Omental fat pad (tissue), 4 donors: ENCODE data around the gene TP53I11. TPM values are rescaled to one million over a fixed set of nuclear protein-coding genes. Genes with fewer than 3 reads are reported as not detected.

Experiments used
- ATAC-seq: fragments of 150-250 bp; one replicate; pipeline ENCODE4 v1.9.1; 2016; ENCODE audit warnings: mild to moderate bottlenecking, moderate library complexity; ENCODE audit not compliant: low FRiP score
- DNase-seq: peaks from one replicate; pipeline ENCODE4 v3.0.0-alpha.2; 2019; ENCODE audit warnings: low spot score
- total RNA-seq, 4 donors: library from RNA; depleted of rRNA; stranded (reverse); fragments of >200 nt; gene quantifications; one replicate each; pipeline ENCODE4 v1.1.0, GENCODE V29; 2016
- TF ChIP-seq, protein P1 (sequence below), 3 donors: fragments of 450-650 bp; IDR thresholded peaks; one replicate each; pipeline ENCODE4 v1.5.1; 2016 to 2017; ENCODE audit warnings: antibody characterized with exemption in 3 of 3, mild to moderate bottlenecking in 3 of 3, moderate library complexity in 2 of 3

TP53I11 gene
- total RNA-seq, 4 donors from 2014 or later, result 64.4 to 175 (median 99.1) TPM

DNA sequence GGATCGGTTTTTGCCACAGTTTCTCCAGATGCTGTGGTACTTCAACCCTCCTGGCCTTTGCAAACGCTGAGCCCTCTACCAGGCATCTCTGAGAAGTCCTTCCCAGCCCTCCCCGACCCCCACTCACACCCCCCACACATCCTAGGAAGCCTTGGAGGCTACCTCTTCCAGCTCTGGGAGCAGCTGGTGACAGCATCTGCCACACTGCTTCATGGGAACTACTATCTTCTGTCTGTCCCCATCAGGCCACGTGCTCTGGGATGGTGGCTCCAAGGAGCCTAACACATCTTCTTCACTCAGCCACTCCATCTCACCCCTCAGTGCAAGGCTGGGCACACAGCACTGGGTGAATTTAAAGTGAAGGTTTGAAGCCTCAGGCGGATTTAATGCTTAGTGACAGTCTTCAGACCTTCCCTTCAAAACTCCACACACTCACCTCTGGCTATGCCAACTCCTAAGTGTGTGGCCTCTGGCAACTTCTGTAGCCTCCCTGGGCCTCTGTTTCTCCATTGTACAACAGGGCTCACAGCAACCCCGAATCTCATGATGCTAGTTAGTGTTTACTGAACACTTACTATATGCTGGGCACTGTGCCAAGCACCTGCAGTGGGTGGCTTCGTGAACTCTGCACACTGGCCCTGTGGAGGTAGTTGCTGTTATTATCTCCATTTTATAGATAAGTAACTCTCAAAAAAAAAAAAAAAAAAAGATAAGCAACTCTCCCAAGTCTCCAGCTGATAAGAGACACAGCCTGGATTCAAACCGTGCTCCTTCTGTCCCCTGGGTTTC is 7.3 kb upstream of the TP53I11 start:
- TF ChIP-seq, protein P1, sequence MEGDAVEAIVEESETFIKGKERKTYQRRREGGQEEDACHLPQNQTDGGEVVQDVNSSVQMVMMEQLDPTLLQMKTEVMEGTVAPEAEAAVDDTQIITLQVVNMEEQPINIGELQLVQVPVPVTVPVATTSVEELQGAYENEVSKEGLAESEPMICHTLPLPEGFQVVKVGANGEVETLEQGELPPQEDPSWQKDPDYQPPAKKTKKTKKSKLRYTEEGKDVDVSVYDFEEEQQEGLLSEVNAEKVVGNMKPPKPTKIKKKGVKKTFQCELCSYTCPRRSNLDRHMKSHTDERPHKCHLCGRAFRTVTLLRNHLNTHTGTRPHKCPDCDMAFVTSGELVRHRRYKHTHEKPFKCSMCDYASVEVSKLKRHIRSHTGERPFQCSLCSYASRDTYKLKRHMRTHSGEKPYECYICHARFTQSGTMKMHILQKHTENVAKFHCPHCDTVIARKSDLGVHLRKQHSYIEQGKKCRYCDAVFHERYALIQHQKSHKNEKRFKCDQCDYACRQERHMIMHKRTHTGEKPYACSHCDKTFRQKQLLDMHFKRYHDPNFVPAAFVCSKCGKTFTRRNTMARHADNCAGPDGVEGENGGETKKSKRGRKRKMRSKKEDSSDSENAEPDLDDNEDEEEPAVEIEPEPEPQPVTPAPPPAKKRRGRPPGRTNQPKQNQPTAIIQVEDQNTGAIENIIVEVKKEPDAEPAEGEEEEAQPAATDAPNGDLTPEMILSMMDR (IDR thresholded peaks at IDR 0.05), result no peak
- no peak for DNase-seq
- ATAC-seq, result no peak

DNA sequence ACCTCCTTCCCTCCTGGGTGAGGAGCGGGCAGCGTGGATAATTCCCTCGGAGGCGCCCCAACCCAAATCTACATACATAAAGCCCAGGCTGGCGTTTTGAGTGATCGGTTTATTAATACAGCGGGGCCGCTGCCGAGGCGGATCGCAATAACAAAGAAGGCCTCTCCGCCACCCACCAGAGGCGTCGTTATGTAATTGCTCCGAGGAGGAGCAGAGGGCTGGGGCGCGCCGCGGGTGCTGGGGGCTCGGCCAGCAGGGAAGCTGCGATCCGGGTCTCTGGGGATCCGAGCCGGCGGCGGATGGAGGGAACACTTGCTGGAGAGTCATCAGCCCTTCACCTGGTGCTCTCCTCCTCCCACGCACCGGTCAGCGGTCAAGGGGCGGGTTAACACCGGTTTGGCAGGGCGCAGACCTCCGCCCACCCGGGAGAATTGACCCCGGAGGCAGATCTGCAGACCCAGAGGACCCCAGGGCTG is 6.4 kb upstream of the TP53I11 start:
- DNase-seq (no peak), ATAC-seq (no peak)
- TF ChIP-seq, protein P1 (IDR thresholded peaks at IDR 0.05), result no peak

DNA sequence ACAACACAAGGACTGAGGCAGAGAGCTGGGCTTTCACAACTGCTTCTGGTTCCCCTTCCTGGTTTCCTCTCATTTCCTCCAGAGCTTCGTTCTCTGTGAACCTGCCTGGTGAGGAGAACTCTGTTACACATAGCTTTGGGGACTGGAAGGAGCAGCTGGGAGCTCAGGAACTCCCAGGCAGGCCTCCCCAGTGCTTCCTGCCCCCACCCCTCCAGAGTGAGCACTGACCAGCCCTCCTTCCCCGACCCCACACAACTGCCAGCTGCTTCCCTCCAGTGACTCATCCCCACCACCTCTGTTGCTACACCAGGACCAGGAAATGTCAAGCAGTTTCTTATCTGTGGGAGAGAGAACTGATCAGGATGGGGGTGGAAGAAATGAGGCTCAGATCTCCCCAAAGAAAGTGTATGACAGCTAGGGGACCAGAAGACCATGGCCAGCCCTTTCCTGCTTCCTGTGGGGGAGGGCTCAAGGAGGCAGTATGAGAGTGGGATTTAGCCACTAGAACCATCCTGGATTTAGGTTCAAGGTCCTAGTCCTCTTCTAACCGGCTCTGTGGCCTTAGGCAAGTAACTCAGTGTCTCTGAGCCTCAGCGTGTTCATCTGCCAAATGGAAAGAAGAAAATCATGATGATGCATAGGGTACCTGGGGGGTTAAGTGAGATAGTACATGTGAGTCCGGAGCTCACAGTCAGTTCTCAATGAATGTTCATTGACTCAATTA is 4.5 kb upstream of the TP53I11 start:
- TF ChIP-seq, protein P1 (IDR thresholded peaks at IDR 0.05), result no peak
- peak; percentile 40 for DNase-seq
- peak; percentile 84 for ATAC-seq

DNA sequence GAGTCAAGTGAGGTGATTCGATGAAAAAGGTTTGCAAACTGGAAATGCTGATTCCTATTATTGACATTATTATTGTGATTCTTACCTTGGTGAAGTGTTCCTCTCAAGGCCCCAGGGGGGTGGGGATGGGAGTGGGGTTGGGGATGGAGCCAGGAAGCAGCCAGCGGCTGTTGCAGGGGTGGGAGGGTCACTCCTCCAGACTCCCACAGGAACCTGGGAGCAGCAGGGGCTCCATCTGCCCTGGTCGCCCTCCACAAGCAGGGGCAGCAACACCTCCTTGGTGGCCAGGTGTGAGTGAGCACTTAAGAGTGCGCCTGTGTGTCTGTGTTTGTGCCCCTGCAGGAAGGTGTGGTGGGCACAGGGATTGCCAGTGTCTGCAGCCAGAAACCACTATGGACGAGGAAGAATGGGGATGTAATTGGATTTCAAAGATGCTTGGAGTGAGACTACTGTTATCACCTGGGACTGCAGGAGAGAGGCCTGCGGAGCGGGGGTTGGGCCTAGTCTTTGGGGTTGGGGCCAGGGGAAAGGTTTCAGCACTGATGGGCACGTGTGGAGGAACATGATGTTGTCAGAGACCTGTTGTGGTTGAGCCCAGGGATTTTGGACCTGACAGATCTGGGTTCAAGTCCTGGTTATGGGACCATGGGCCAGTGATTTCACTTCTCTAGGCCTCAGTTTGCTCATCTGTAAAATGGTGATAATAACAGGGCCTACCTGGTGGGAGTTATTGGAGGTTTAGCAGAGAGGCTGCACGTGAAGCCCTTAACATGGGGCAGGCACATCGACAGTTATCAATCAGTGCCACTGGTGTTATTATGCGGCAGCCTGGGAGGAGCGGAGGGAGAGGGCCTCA is 3.6 kb upstream of the TP53I11 start:
- DNase-seq, result no peak
- no peak for ATAC-seq
- TF ChIP-seq, protein P1 (IDR thresholded peaks at IDR 0.05), result no peak

DNA sequence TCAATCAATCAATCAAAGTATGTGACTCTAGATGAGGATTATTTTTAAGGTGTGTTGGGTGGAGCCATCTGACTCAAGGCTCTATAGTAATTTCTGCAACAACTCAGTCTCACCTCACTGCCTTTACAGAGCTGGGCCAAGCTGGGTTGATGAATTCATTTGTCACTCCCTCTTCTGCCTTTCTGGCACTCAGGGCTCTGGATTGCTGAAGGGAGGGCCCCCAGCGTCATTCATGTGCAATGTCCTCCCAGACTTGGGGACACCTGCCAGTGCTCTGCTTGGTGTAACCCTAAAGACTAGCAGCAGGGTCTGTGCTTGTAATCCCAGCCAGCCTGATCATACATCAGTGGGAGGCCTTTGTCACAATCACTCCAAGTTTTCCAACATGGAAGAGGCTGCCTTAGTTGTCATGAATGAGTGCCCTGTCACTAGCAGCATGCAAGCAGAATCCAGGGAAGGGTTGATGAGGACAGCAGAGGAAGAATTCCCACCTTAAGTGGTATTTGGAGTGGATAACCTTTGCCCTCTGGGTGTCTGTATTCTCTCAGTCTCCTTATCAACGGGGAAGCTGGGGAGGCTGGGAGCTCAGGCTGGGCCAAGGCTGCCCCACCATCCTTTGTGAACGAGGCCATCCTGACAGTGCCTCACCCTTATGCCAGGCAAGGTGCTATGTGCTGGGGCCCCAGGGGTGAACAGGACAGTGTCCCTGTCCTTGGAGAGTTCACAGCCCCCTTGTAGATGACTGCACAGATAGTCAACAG is 2.0 kb upstream of the TP53I11 start:
- TF ChIP-seq, protein P1 (IDR thresholded peaks at IDR 0.05), result no peak
- no peak for ATAC-seq
- no peak for DNase-seq

DNA sequence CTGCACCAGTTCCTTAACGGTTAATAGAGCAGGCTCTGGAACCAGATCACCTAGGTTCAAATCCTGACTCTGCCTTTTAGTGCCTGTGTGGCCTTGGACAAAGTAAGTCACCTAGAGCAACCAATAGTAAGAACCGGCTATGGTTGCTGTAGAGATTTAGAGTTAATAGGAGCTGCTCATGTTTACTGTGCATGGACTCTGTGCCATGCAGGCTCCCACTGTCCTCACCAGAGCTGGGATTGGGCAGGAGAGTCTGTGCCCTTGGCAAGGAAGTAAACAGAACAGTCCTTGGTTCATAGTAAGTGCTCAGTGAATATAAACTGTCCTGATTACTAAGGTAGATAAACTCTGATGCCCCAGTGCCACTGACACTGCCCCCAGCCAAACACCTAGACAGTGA is 1.4 kb upstream of the TP53I11 start:
- TF ChIP-seq, protein P1 (IDR thresholded peaks at IDR 0.05), result no peak
- no peak for DNase-seq
- no peak for ATAC-seq
